Stimulated activated CD8-positive, alpha-beta memory T cell treated with anti-CD3 and anti-CD28 coated beads, Interleukin-15, amount 100 ng/mL, for 24 hours (primary cell): ENCODE measurements around the gene P2RX7.

Experiments used
- DNase-seq: peaks from one replicate; pipeline ENCODE4 v3.0.0-alpha.2; 2020; ENCODE audit warnings: low read depth

P2RX7 gene

GRCh38 chr12:121110211-121110940, 22.3 kb upstream of the P2RX7 start:
- DNase-seq = peak; percentile 35

DNA sequence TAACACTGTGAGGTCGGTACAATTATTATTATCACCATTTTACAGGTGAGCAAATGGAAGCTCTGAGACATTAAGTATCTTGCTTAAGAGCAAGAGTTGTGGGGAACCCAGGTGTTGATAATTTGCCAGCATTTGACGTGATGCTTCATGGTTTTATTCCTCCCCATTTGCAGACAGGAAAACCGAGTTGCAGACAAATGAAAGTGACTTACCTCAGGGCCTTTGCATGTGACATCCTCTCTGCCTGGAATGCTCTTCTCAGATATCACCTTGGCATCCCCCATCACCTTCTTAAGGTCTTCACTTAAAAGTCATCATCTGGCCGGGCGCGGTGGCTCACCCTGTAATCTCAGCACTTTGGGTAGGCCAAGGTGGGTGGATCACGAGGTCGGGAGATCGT, 21.0 kb upstream of the P2RX7 start:
- DNase-seq = no peak

DNA sequence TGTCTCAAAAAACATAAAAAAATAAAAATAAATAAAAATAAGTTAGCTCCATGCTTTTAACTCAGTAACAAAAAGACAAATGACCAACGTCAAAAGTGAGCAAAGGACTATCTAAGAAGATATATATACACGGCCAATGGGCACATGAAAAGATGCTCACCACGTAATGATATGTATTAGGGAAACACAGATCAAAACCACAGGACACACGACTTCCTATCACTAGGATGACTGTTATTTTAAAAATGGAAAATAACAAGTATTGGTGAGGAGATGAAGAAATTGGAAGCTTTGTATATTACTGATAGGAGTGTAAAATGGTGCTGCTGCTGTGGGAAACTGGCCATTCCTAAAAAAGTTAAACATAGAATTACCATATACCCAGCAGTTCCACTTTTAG, 20.2 kb upstream of the P2RX7 start:
- DNase-seq = no peak

DNA sequence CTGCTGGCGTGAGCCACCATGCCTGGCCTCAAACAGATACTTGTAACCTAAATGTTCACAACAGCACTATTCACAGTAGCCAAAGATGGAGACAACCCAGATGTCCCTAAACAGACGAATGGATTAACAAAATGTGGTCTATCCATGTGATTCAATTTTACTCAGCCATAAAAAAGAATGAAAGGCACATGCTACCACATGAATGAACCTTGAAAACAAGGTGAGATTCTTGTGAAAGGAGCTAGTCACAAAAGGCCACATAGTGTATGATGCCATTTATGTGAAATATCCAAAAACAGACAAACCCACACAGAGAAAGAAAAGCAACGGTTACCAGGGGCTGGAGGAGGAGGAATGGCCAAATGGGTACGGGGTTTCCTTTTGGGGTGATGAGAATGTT, 19.6 kb upstream of the P2RX7 start:
- DNase-seq = no peak

DNA sequence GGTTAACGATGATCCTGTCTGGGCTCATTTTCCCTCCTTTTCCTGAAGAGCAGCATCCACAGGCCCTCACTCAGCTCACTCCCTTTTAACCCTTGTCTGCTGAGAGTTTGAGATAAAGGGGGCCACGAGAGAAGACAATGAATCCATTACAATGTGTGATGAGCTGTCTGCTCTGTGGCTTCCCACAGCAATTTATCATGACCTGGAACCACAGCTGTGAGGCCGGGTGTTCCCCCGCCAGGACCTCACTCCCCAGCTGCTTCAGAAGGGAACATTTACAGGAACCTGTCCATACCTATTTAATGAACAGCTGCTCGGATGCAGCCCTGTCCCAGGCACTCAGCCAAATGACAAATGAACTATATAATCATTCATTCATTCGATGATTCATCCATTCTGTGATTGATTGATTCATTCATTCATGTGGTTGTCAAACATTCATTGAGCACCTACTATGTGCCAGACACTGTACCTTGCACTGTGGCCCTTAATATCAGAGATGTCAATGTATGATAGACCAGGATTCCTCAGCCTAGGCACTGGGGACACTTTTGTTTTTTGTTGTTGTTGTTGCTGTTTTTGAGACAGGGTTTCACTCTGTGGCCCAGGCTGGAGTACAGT, 18.5 kb upstream of the P2RX7 start:
- DNase-seq = no peak

DNA sequence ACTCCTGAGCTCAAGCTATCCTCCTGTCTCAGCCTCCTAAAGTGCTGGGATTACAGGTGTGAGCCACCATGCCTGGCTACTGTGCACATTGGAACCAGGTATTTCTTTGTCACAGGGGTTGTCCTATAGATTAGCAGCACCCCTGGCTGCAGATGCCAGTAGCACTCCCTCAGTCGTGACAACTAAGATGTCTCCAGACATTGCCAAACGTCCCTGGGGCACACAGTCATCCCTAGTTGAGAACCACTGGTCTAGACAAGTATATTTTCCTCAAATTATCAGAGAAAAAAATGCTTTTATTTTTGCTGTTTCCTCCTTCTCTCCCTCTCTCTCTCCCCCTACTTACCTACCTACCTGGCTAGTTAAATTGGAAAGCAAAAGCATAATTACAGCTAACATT, 17.9 kb upstream of the P2RX7 start:
- no peak for DNase-seq

DNA sequence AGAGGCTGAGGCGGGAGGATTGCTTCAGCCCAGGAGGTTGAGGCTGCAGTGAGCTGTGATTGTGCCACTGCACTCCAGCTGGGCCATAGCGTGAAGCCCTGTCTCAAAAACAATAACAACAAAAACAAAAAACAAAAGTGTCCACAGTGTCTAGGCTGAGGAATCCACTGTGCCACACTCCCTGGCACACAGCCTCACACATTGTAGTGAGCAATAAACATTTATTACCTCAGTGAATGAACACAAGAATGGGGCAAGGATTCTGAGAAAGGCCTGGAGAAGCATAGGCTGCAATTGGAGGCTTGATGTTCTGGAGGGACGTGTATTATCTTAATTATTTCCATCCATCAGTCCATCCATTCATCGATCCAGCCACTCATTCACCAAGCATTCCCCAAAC, 17.1 kb upstream of the P2RX7 start:
- no peak for DNase-seq

- no peak for DNase-seq
Observed at GRCh38 chr12:121116318-121117225, 16.1 kb upstream of the P2RX7 start.

- DNase-seq = no peak
Observed at GRCh38 chr12:121117226-121117777, 15.4 kb upstream of the P2RX7 start.

DNA sequence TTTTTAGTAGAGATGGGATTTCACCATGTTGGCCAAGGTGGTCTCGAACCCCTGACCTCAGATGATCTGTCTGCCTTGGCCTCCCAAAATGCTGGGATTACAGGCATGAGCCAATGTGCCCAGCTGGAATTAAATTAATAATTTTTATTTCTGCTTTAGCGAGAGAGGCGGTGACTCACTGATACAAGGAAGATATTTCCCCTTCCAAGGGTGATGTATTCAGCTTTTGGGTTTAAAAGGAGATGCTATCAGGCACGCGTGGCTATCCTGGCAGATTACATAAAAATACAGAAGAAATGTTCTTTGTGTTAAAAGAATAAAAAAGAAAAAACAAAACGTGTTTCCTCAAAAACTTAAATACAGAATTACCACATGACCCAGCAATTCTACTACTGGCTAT, 12.4 kb upstream of the P2RX7 start:
- DNase-seq = no peak

GRCh38 chr12:121120989-121121755, 11.5 kb upstream of the P2RX7 start:
- no peak for DNase-seq

DNA sequence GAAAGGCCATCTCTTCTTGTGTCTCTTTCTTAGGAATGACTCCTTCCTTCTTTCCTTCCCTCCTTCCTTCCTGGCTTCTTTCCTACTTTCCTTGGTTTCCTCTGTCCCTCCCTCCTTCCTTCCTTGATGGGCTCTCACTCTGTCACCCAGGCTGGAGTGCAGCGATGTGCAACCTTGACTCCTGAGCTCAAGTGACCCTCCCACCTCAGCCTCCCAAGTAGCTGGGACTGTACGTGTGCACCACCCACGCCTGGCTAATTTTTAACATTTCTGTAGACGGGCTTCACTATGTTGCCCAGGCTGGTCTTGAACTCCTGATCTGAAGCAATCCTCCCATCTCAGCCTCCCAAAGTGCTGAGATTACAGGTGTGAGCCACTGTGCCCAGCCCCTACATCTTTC, 10.9 kb upstream of the P2RX7 start:
- no peak for DNase-seq

GRCh38 chr12:121123488-121123887, 9.2 kb upstream of the P2RX7 start:
- DNase-seq = no peak

GRCh38 chr12:121124402-121125109, 8.1 kb upstream of the P2RX7 start:
- DNase-seq = no peak

DNA sequence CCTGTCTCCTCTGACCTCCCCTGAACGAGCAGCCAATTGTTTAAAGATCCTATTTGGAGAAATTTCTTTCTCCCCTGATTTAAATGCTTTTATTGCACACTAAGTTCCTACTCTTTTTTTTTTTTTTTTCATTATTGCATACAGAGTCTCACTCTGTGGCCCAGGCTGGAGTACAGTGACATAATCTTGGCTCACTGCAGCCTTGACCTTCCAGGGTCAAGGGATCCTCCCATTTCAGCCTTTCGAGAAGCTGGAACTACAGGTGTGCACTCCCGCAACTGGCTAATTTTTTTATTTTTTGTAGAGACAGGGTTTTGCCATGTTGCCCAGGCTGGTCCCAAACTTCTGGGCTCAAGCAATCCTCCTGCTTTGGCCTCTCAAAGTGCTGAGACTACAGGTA, 5.2 kb upstream of the P2RX7 start:
- DNase-seq = no peak

DNA sequence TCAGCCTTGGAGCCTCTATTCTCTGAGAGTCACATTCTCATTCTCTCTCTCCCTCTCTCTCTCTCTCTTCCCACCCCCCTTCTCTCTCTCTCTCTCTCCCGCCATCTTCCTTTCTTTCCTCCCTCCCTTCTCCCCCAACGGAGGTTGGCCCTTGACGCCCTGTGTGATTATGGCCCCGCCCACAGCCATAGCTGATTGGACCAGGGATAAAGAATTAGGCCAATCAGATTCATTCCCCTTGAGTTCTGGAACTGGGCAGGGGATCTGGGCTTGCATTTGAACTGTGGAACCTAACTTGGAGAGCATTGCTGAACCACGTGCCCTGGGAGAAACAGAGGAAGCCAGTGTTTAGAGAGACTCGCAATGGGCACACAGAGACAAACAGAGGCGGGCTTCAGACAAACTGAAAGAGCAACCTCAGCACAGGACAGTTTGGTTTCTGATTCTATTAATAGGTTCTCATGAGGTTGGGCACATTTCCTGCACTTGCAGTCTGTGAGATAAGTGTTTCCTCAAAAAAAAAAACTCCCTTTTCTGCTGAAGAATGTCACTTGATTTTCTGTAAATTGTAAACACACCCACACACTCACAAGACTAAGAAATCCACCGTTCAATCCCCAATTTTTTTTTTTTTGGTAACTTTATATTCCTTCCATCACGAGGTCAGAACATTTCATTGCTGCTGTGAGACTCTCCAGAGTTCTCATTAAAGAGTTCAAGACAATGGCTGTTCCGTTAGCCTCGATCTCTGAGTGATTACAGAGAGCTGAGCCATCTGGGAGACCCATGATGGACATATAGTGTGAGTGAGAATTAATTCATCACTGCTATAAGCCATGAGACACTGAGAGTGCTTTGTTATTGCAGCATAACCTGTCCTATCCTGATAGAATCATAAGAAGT, 3.5 kb upstream of the P2RX7 start:
- DNase-seq = peak; percentile 51

DNA sequence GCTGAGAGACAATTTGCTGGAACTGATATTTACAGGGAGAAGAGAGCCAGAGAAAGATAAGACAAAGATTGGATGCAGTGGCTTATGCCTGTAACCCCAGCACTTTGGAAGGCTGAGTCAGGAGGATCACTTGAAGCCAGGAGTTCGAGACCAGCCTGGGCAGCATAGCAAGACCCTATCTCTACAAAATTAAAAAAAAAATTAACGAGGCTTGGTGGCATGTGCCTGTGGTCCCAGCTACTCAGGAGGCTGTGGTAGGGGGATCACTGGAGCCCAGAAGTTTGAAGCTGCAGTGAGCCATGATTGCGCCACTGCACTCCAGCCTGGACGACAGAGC, 2.9 kb upstream of the P2RX7 start:
- DNase-seq = no peak

DNA sequence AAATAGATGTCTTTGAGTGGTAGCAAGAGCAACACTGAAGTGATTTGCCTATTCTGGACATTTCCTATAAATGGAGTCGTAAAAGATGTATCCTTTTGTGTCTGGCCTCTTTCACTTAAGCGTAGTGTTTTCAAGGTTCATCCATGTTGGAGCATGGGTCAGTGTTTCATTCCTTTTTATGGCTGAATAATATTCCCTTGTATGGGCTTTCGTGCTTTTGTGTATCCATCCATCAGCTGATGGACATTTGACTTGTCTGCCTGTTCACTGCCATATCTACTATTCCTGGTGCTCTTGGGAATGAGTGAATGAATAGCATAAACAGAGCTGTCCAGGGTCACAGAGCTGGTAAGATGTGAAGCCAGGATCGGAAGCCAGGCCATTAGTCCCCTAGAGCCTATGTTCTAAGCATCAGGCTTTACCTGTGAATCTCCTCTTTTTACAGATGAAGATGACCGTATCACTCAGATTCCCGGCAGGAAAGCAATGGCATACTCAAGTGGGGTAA, 1.8 kb upstream of the P2RX7 start:
- DNase-seq = no peak

DNA sequence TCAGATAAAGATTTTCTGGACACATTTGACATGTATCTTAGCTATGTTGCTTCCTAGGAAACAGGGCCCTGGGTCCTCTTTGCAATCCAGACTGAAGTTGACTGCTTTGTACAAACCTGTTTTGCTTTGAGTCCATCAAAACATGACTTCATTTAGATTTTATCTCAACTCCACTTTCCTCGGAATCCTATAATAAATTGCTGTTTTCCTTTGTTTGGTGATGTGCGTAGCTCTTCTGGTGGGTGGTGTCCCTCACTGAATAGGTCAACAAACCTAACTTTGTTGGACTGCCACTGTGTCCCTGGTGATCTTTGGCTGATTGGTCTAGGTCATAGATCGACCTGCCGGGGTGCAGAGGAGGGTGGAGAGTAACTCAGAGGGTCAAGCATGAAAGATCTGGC, 735 bp upstream of the P2RX7 start:
- DNase-seq = no peak

- DNase-seq = no peak
Observed at GRCh38 chr12:121133838-121134237, 1.2 kb downstream of the P2RX7 start.
